Epithelial cell of umbilical artery (primary cell): ENCODE data around the gene ALX3. TPM values are rescaled to one million over a fixed set of nuclear protein-coding genes. Genes with fewer than 3 reads are reported as not detected.

Experiments used
- total RNA-seq: library from RNA; depleted of rRNA; stranded (reverse); fragments of >200 nt; gene quantifications from 2 replicates; pipeline ENCODE4 v1.2.3, GENCODE V29; 2014

The ALX3 gene
- not detected in 2 replicates for total RNA-seq

GRCh38 chr1:110070671-110071242 is at the start of gene ALX3:
Gene ALX3 (minus strand): TSS chr1:110070672. CDS start chr1:110070612, 60 bp downstream.

DNA sequence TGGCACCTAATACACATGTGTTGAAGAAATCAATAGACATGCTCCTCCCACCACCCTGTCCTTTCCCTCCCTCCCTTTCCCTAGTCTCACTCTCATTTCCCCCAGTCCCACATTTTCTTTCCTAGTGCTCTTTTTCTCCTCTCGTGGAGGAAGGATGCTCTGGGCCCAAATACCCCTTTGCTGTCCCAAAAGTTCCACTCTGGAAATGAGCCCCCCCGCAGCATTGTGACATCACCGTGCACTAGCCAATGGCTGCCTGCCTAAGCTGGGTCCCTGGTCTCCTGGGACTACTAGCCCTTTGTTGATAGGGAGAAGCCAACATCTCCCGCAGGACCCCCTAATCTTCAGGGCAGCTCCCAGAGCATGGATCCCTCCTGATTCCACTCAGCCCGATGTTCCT is 41.7 kb upstream of the ALX3 start, which contains the start of gene UBL4B:
Gene UBL4B (plus strand): TSS at position 301 of the 400 bp plus-strand sequence. CDS start 92 bp downstream, at position 393.

DNA sequence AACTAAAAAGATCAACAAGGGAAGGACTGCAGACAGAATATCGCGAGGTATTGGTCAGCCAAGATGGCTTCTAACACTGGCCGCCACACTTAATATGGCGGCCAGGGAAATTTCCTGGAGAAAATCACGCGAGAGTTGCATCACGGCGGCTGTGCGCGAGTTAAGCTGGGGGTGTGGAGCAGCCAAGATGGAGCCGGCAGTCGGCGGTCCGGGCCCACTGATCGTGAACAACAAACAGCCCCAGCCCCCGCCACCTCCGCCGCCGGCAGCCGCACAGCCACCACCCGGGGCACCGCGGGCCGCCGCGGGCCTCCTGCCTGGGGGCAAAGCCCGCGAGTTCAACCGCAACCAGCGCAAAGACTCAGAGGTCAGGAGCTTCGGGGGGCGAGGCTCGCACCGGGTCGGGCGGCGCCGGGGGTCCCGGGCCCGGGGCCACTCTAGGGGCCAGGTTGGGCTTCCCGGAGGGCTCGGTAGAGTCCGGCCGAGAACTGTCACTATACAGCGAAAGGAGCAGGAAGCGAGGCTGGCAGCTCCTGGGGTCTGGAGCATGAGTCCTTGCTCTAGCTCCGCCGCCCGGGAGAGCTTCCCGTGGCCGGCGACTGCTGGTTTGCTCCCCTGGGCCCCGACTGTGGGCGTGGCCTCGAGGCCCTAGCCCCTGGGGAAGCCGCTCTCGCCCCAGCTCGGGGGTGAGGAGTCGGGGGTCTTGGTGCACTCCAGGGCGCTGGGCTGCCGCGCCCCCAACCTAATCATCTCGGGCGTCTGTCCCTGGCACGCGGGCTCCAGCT is 35.8 kb downstream of the ALX3 start, which contains the start of gene STRIP1:
Gene STRIP1 (plus strand): TSS at position 174 of the 785 bp plus-strand sequence. CDS start 14 bp downstream, at position 188.

Other genes with a start within 250 kb of the ALX3 start
- 3.2 and 33.9 TPM in 2 replicates for gene CSF1, start 159.8 kb downstream of the ALX3 start, total RNA-seq
- gene AHCYL1, start 85.9 kb downstream of the ALX3 start, total RNA-seq, result 39.8 and 44.5 TPM in 2 replicates
- gene STRIP1, start 36.0 kb downstream of the ALX3 start, total RNA-seq, result 37.0 and 61.6 TPM in 2 replicates
- gene UBL4B, start 41.8 kb upstream of the ALX3 start, total RNA-seq, result not detected in 2 replicates
- gene SLC6A17, start 79.8 kb upstream of the ALX3 start, total RNA-seq, result under 0.01 TPM in 1 of 2 replicates, not detected in the other
- gene KCNC4, start 139.6 kb upstream of the ALX3 start, total RNA-seq, result 1.6 and 4.1 TPM in 2 replicates